ENCODE results near the gene CA6.
"Not testable (repeated sequence)": the region's sequence is repeated elsewhere in the genome, so short reads cannot be mapped to it uniquely, and the experiment has no call there.

Gene CA6

DNA sequence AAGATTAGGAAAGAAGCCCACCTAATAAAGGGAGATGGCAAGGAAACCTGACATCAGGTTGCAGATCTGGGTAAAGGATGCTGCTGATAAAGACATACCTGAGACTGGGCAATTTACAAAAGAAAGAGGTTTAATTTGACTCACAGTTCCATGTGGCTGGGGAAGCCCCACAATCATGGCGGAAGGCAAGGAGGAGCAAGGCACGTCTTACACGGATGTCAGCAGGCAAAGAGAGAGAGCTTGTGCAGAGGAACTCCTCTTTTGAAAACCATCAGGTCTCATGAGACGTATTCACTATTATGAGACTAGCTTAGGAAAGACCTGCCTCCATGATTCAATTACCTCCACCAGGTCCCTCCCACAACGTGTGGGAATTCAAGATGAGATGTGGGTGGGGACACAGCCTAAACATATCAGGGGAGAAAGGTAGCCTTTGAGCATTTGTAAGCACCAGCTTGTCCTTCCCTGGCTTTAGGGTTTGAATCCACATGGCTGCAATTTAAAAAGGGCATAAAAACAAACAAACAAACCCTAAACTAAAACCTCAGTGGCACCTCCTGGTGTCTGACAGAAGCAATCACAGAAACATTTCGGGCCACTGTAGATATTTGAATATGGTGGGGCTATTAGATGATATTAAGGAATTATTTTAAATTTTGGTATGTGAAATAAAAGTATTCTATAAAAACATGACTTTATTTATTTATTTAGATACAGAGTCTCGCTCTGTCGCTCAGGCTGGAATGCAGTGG lies 47.4 kb downstream of the CA6 start:
- no peaks in the 10 kb centered on the region for H3K36me3 ChIP-seq (ENCODE audit: low read length)
- no peaks in the 10 kb centered on the region for H3K9me2 ChIP-seq (replicated peaks; ENCODE audit: insufficient read depth, low read length)
- H3F3A ChIP-seq (ENCODE audit: insufficient read depth), result no peaks in the 10 kb centered on the region
- no peak overlapping the region for H2AFZ ChIP-seq (ENCODE audit: low read depth, low read length, severe bottlenecking)
- no peaks in the 10 kb centered on the region for H3K79me2 ChIP-seq (ENCODE audit: insufficient read depth, low read length)
- H3K4me3 ChIP-seq (ENCODE audit: insufficient read depth, low read length, poor library complexity, severe bottlenecking), result no peak overlapping the region
- no peak overlapping the region for H3K27ac ChIP-seq (ENCODE audit: low read depth, low read length)
- H3K4me2 ChIP-seq (ENCODE audit: low read depth, low read length, poor library complexity, severe bottlenecking), result no peak overlapping the region
- no peaks in the 10 kb centered on the region for H3K9me3 ChIP-seq (ENCODE audit: insufficient read depth, low read length)
- no peaks in the 10 kb centered on the region for H4K20me1 ChIP-seq (ENCODE audit: low read depth, low read length)
- TF ChIP-seq, protein P1, sequence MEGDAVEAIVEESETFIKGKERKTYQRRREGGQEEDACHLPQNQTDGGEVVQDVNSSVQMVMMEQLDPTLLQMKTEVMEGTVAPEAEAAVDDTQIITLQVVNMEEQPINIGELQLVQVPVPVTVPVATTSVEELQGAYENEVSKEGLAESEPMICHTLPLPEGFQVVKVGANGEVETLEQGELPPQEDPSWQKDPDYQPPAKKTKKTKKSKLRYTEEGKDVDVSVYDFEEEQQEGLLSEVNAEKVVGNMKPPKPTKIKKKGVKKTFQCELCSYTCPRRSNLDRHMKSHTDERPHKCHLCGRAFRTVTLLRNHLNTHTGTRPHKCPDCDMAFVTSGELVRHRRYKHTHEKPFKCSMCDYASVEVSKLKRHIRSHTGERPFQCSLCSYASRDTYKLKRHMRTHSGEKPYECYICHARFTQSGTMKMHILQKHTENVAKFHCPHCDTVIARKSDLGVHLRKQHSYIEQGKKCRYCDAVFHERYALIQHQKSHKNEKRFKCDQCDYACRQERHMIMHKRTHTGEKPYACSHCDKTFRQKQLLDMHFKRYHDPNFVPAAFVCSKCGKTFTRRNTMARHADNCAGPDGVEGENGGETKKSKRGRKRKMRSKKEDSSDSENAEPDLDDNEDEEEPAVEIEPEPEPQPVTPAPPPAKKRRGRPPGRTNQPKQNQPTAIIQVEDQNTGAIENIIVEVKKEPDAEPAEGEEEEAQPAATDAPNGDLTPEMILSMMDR (IDR thresholded peaks at IDR 0.05; ENCODE audit: insufficient read depth, low read length, poor library complexity, severe bottlenecking), result no peak
- TF ChIP-seq EZH2phosphoT487 (conservative IDR thresholded peaks at IDR 0.05; ENCODE audit: low read length), result no peak
- no peak overlapping the region for H3K9ac ChIP-seq (ENCODE audit: low read length)
- no peaks in the 10 kb centered on the region for H3K27me3 ChIP-seq (ENCODE audit: low read length)

DNA sequence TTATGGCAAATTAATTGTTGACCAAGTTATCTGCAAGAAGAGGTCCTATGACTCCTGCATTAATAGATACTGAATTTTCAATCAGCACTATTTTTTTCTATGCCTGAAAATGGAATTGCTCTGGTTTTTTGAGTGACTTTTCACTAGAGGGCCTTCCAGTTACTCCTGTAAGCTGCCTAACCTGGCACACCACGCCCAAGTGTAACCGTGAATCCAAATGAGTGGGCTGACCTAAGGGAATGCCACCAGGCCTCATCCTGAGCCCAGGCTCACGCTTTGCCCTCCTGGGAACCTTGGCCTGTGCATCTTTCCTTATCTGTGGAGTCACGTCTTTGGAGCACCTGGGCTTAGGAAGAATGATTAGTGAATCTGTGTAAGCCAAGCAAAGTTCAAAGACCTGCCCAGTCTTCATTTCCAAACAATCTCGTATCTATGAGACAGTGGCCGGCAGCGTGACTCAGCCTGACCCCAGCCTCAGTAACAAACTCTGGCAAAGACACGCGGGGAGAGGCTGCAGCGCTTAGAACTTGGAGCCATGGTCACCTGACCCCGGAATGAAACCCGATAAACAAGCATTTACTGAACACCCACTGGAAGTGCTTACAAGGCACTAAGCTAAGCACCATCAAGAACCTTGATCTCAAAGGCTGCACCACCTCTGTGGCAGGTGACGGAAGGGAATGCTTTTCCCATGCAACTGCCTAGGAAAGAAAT lies 48.5 kb downstream of the CA6 start:
- not testable (repeated sequence) for H3K4me3 ChIP-seq (ENCODE audit: insufficient read depth, low read length, poor library complexity, severe bottlenecking); H3K9me3 ChIP-seq (ENCODE audit: insufficient read depth, low read length); H2AFZ ChIP-seq (ENCODE audit: low read depth, low read length, severe bottlenecking)

DNA sequence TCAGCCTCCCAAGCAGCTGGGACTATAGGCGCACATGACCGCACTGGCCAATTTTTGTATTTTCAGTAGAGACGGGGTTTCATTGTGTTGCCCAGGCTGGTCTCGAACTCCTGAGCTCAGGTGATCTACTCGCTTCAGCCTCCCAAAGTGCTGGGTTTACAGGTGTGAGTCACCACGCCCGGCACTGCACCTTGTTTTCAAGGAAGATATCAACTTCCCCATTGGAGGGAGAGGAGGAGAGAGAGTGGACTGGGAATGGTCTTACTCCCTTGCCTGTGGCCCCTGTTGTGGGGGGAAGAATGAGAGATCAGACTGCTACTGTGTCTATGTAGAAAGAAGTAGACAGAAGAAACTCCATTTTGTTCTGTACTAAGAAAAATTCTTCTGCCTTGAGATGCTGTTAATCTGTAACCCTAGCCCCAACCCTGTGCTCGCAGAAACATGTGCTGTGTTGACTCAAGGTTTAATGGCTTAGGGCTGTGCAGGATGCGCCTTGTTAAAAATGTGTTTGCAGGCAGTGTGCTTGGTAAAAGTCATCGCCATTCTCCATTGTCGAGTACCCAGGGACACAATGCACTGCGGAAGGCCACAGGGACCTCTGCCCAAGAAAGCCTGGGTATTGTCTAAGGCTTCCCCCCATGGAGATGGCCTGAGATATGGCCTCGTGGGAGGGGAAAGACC lies 56.0 kb downstream of the CA6 start:
- not testable (repeated sequence) for H3K4me3 ChIP-seq (ENCODE audit: insufficient read depth, low read length, poor library complexity, severe bottlenecking); H3K36me3 ChIP-seq (ENCODE audit: low read length); H3K4me2 ChIP-seq (ENCODE audit: low read depth, low read length, poor library complexity, severe bottlenecking); H3K79me2 ChIP-seq (ENCODE audit: insufficient read depth, low read length); H3K9ac ChIP-seq (ENCODE audit: low read length); H3F3A ChIP-seq (ENCODE audit: insufficient read depth); H4K20me1 ChIP-seq (ENCODE audit: low read depth, low read length); H3K27me3 ChIP-seq (ENCODE audit: low read length); H3K9me2 ChIP-seq (replicated peaks; ENCODE audit: insufficient read depth, low read length); H3K27ac ChIP-seq (ENCODE audit: low read depth, low read length); H2AFZ ChIP-seq (ENCODE audit: low read depth, low read length, severe bottlenecking); H3K9me3 ChIP-seq (ENCODE audit: insufficient read depth, low read length)

More for the DNA sequence above, 48.5 kb downstream of the CA6 start:
- not testable (repeated sequence) for H3K27me3 ChIP-seq (ENCODE audit: low read length); H3K36me3 ChIP-seq (ENCODE audit: low read length); H3K9ac ChIP-seq (ENCODE audit: low read length); H3K4me2 ChIP-seq (ENCODE audit: low read depth, low read length, poor library complexity, severe bottlenecking); H3K9me2 ChIP-seq (replicated peaks; ENCODE audit: insufficient read depth, low read length); H3K79me2 ChIP-seq (ENCODE audit: insufficient read depth, low read length); H3K27ac ChIP-seq (ENCODE audit: low read depth, low read length); H3F3A ChIP-seq (ENCODE audit: insufficient read depth); H4K20me1 ChIP-seq (ENCODE audit: low read depth, low read length)

DNA sequence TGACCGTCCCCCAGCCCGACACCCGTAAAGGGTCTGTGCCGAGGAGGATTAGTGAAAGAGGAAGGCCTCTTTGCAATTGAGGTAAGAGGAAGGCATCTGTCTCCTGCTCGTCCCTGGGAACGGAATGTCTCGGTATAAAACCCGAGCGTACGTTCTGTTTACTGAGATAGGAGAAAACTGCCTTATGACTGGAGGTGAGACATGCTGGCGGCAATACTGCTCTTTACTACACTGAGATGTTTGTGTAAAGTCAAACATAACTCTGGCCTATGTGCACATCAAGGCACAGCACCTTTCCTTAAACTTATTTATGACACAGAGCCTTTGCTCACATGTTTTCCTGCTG lies 56.5 kb downstream of the CA6 start:
- not testable (repeated sequence) for H3K9me3 ChIP-seq (ENCODE audit: insufficient read depth, low read length); H3K36me3 ChIP-seq (ENCODE audit: low read length); H3K27ac ChIP-seq (ENCODE audit: low read depth, low read length); H3F3A ChIP-seq (ENCODE audit: insufficient read depth); H2AFZ ChIP-seq (ENCODE audit: low read depth, low read length, severe bottlenecking); H3K79me2 ChIP-seq (ENCODE audit: insufficient read depth, low read length); H3K27me3 ChIP-seq (ENCODE audit: low read length); H3K9me2 ChIP-seq (replicated peaks; ENCODE audit: insufficient read depth, low read length); H3K4me2 ChIP-seq (ENCODE audit: low read depth, low read length, poor library complexity, severe bottlenecking); H4K20me1 ChIP-seq (ENCODE audit: low read depth, low read length); H3K4me3 ChIP-seq (ENCODE audit: insufficient read depth, low read length, poor library complexity, severe bottlenecking); H3K9ac ChIP-seq (ENCODE audit: low read length)
